ENCODE data around the gene FAM131A. TPM values are rescaled to one million over a fixed set of nuclear protein-coding genes. Genes with fewer than 3 reads are reported as not detected.

The FAM131A gene
- total RNA-seq, 1 donor from 2014 or later = 22.7 TPM

Other genes starting within 250 kb of the FAM131A start
- gene HTR3E, start 240.5 kb upstream of the FAM131A start, total RNA-seq = not detected in 2 replicates
- gene EIF2B5, start 202.2 kb upstream of the FAM131A start, total RNA-seq = 26.3 and 39.2 TPM in 2 replicates
- 33.5 and 38.2 TPM in 2 replicates for gene DVL3, start 182.2 kb upstream of the FAM131A start, total RNA-seq
- 274 and 363 TPM in 2 replicates for gene AP2M1, start 162.7 kb upstream of the FAM131A start, total RNA-seq
- gene ABCF3, start 151.4 kb upstream of the FAM131A start, total RNA-seq = 35.1 and 51.1 TPM in 2 replicates
- gene VWA5B2, start 108.0 kb upstream of the FAM131A start, total RNA-seq = not detected in 2 replicates
- gene ALG3, start 88.6 kb upstream of the FAM131A start, total RNA-seq = 59.7 and 78.1 TPM in 2 replicates
- gene EEF1AKMT4, start 87.9 kb upstream of the FAM131A start, total RNA-seq = 6.2 and 6.6 TPM in 2 replicates
- 0.22 and 0.35 TPM in 2 replicates for gene CAMK2N2, start 76.0 kb upstream of the FAM131A start, total RNA-seq
- gene ECE2, start 61.6 kb upstream of the FAM131A start, total RNA-seq = not detected in 2 replicates
- 506 and 1,067 TPM in 2 replicates for gene PSMD2, start 38.4 kb upstream of the FAM131A start, total RNA-seq
- gene EIF4G1, start 23.0 kb upstream of the FAM131A start, total RNA-seq = 313 and 519 TPM in 2 replicates
- 4.2 and 5.2 TPM in 2 replicates for gene CLCN2, start 24.0 kb downstream of the FAM131A start, total RNA-seq
- gene POLR2H, start 24.1 kb downstream of the FAM131A start, total RNA-seq = 123 and 182 TPM in 2 replicates
- not detected in 2 replicates for gene THPO, start 40.6 kb downstream of the FAM131A start, total RNA-seq
- gene CHRD, start 42.5 kb downstream of the FAM131A start, total RNA-seq = not detected in 2 replicates
- gene EPHB3, start 224.2 kb downstream of the FAM131A start, total RNA-seq = 0.07 and 0.92 TPM in 2 replicates

Measured in epithelial cell of proximal tubule (primary cell).